MM.1S (cell line): ENCODE measurements around the gene SEMA4B.

Experiments
- DNase-seq: peaks from one replicate; pipeline ENCODE4 v3.0.0-alpha.2; 2015
- H2AFZ ChIP-seq: fragments of 300-600 bp; sonication (generic); 2 replicates; pipeline ENCODE4 v1.6.0; 2016; ENCODE audit warnings: antibody characterized with exemption, low read length
- H3F3A ChIP-seq: fragments of 300-600 bp; sonication (generic); 2 replicates; pipeline ENCODE4 v1.6.1; 2016; ENCODE audit warnings: mild to moderate bottlenecking, antibody characterized with exemption, low read length, moderate library complexity, mixed read lengths; ENCODE audit not compliant: insufficient read depth
- H3K27ac ChIP-seq: fragments of 300-600 bp; sonication (generic); 2 replicates; pipeline ENCODE4 v1.5.1; 2016; ENCODE audit warnings: mild to moderate bottlenecking, low read length
- H3K27me3 ChIP-seq: fragments of 300-600 bp; sonication (generic); replicated peaks from 2 replicates; pipeline ENCODE4 v1.6.0; 2016; ENCODE audit warnings: low read length; ENCODE audit not compliant: insufficient read depth
- H3K36me3 ChIP-seq: fragments of 300-600 bp; sonication (generic); replicated peaks from 2 replicates; pipeline ENCODE4 v1.6.1; 2016; ENCODE audit warnings: mild to moderate bottlenecking, low read length, mixed read lengths; ENCODE audit not compliant: insufficient read depth
- H3K4me1 ChIP-seq: fragments of 300-600 bp; sonication (generic); 2 replicates; pipeline ENCODE4 v1.6.1; 2016; ENCODE audit warnings: low read length, mixed read lengths
- H3K4me2 ChIP-seq: fragments of 300-600 bp; sonication (generic); 2 replicates; pipeline ENCODE4 v1.6.0; 2016; ENCODE audit warnings: low read depth, low read length
- H3K4me3 ChIP-seq: fragments of 300-600 bp; sonication (generic); 2 replicates; pipeline ENCODE4 v1.5.1; 2016; ENCODE audit warnings: low read length, mixed read lengths
- H3K79me2 ChIP-seq: fragments of 300-600 bp; sonication (generic); 2 replicates; pipeline ENCODE4 v1.6.1; 2016; ENCODE audit warnings: mixed run types, low read length, mixed read lengths
- H3K9ac ChIP-seq: fragments of 300-600 bp; sonication (generic); 2 replicates; pipeline ENCODE4 v1.6.1; 2016; ENCODE audit warnings: low read length, mixed read lengths
- H3K9me2 ChIP-seq: fragments of 300-600 bp; sonication (generic); replicated peaks from 2 replicates; pipeline ENCODE4 v1.6.1; 2016; ENCODE audit warnings: mild to moderate bottlenecking, low read length, mixed read lengths; ENCODE audit not compliant: insufficient read depth
- H3K9me3 ChIP-seq: fragments of 300-600 bp; sonication (generic); replicated peaks from 2 replicates; pipeline ENCODE4 v1.6.1; 2016; ENCODE audit warnings: mild to moderate bottlenecking, low read length, mixed read lengths; ENCODE audit not compliant: insufficient read depth
- H4K20me1 ChIP-seq: fragments of 300-600 bp; sonication (generic); 2 replicates; pipeline ENCODE4 v1.6.1; 2016; ENCODE audit warnings: mild to moderate bottlenecking, low read length, moderate library complexity, mixed read lengths; ENCODE audit not compliant: insufficient read depth
- EZH2 ChIP-seq: fragments of 300-600 bp; sonication (generic); optimal IDR thresholded peaks from 2 replicates; pipeline ENCODE3; 2017; ENCODE audit warnings: low read depth, mild to moderate bottlenecking, antibody characterized with exemption, low read length, mixed read lengths
- EZH2phosphoT487 ChIP-seq: fragments of 300-600 bp; sonication (generic); IDR thresholded peaks from 2 replicates; pipeline ENCODE4 v1.6.1; 2018; ENCODE audit warnings: antibody characterized with exemption, low read length
- TF ChIP-seq, protein P1 (sequence below): fragments of 300-600 bp; sonication (generic); IDR thresholded peaks from 2 replicates; pipeline ENCODE4 v1.5.1; 2016; ENCODE audit warnings: antibody characterized with exemption, low read length, mixed read lengths

SEMA4B gene

DNA sequence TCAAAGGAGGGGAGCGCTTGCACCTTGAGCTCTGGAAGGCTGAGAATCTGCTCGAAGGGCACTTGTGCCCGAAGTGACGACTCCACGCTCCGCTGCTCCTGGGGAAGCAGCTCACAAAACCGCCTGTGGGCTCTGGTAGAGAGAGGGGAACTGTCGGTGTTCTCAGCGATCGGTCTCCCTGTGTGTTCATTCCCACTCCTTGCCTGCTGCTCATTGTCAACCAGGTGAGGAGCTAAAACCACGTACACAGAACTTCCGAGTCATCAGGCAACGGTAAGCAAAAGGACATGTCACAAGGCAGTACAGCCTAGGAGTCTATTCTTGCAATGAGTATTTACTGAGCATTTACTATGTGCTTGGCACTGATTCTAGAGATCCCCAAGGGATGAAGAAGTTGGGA is 31.1 kb downstream of the SEMA4B start:
- no peak overlapping the region for H3K27ac ChIP-seq

DNA sequence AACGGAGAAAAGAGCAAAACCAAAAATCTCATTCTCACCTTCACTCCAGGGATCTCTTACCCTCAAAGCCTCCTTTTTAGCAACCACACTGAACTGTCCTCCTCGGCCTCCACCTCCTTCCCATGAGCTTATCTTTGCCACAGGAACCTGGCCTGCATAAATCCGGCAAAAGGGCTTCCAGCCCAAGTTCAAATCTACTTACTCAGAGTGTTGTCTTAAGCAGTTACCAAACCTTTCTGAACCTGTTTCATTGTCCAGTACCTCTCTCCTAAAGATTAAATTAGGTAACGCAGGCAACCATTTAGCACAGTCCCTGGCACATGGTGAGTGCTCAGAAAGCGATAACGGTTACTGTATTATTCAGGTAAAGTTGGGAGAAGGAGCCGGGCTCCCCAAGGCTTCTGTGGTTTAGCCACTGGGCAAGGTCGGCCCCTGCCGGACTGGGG is 31.8 kb downstream of the SEMA4B start:
- H3K9me2 ChIP-seq: no peaks in the 10 kb centered on the region
- H3F3A ChIP-seq: peaks cover 18% of the 10 kb centered on the region
- H3K27me3 ChIP-seq: no peaks in the 10 kb centered on the region
- H3K4me1 ChIP-seq: peaks cover 7% of the 10 kb centered on the region
- DNase-seq: no peak
- peaks cover 11% of the 10 kb centered on the region for H3K79me2 ChIP-seq
- no peak for TF ChIP-seq EZH2phosphoT487
- TF ChIP-seq, protein P1, sequence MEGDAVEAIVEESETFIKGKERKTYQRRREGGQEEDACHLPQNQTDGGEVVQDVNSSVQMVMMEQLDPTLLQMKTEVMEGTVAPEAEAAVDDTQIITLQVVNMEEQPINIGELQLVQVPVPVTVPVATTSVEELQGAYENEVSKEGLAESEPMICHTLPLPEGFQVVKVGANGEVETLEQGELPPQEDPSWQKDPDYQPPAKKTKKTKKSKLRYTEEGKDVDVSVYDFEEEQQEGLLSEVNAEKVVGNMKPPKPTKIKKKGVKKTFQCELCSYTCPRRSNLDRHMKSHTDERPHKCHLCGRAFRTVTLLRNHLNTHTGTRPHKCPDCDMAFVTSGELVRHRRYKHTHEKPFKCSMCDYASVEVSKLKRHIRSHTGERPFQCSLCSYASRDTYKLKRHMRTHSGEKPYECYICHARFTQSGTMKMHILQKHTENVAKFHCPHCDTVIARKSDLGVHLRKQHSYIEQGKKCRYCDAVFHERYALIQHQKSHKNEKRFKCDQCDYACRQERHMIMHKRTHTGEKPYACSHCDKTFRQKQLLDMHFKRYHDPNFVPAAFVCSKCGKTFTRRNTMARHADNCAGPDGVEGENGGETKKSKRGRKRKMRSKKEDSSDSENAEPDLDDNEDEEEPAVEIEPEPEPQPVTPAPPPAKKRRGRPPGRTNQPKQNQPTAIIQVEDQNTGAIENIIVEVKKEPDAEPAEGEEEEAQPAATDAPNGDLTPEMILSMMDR: peak; percentile 48
- peak overlapping the region; percentile 91 for H3K4me2 ChIP-seq
- peak overlapping the region; percentile 81 for H3K9ac ChIP-seq
- peak overlapping the region; percentile 91 for H2AFZ ChIP-seq
- H3K4me3 ChIP-seq: peak overlapping the region; percentile 93
- H3K9me3 ChIP-seq: no peaks in the 10 kb centered on the region
- no peaks in the 10 kb centered on the region for H4K20me1 ChIP-seq
- peaks cover 9% of the 10 kb centered on the region; the same call in 1 of the 2 replicates for H3K36me3 ChIP-seq
- H3K27ac ChIP-seq: peak overlapping the region; percentile 78; the same call in 1 of the 2 replicates

More for the DNA sequence above, 31.1 kb downstream of the SEMA4B start:
- Histone ChIP-seq H3K9me2 (no peaks in the 10 kb centered on the region), H3K9ac (peak overlapping the region; percentile 81; the same call in 1 of the 2 replicates), H3K79me2 (peaks cover 11% of the 10 kb centered on the region), H3K9me3 (no peaks in the 10 kb centered on the region), H3F3A (peaks cover 18% of the 10 kb centered on the region), H3K4me1 (peaks cover 7% of the 10 kb centered on the region), H4K20me1 (no peaks in the 10 kb centered on the region), H3K4me3 (peak overlapping the region; percentile 93), H3K36me3 (peaks cover 9% of the 10 kb centered on the region; the same call in 1 of the 2 replicates), H3K4me2 (peak overlapping the region; percentile 91), H2AFZ (no peak overlapping the region), H3K27me3 (no peaks in the 10 kb centered on the region)
- TF ChIP-seq EZH2phosphoT487 (no peak), EZH2 (no peak)
- TF ChIP-seq, protein P1: no peak
- DNase-seq: no peak

DNA sequence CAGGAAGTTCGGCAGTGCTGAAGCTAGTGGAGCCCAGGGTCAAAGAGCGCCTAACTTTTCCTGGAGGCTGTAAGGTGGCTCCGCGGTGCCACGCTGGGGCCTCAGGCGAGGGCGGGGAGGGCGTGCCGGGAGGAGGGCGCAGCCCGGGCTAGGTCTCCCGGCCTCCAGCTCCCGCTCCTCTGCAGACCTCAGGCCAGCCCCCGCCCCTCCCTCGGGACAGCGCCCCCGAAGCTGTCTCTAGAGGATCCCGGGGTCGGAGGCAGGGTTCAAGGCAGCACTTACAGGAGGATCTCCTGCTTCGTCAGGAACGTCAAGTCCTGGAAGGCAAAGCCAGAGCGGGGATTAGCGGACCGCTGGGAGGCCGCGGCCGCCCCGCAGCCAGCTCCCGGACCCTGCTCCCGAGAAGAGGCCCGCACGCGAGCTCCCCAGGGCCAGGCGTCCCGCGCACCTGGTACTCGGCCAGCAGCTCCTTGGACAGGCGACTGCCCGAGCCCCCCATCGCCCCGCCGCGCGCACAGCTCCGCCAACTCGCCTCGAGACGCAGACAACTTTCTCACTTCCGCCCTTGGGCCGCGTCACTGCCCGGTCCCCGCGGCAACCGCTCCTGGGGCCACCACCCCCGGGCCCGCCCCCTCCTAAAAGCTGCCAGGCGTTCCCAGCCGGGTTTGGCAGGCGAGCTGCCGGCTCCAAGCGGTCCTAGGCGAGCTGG is 32.4 kb downstream of the SEMA4B start, which contains the start of gene CIB1:
TSS of gene CIB1 (minus strand) at position 555 of the 709 bp plus-strand sequence. CDS start at position 499, 56 bp downstream.
- H3F3A ChIP-seq: peaks cover 18% of the 10 kb centered on the region
- DNase-seq: peak; percentile 98
- H3K9me2 ChIP-seq: no peaks in the 10 kb centered on the region
- peak within 1 kb of the TSS; percentile 78 for H3K27ac ChIP-seq
- peaks cover 7% of the 10 kb centered on the region; the same call in 1 of the 2 replicates for H3K36me3 ChIP-seq
- H3K4me1 ChIP-seq: peaks cover 7% of the 10 kb centered on the region
- H3K27me3 ChIP-seq: no peaks in the 10 kb centered on the region
- H2AFZ ChIP-seq: peak within 1 kb of the TSS; percentile 95
- peak within 1 kb of the TSS; percentile 93 for H3K4me3 ChIP-seq
- peak within 1 kb of the TSS; percentile 81 for H3K9ac ChIP-seq
- H3K4me2 ChIP-seq: peak within 1 kb of the TSS; percentile 91
- H3K9me3 ChIP-seq: no peaks in the 10 kb centered on the region
- TF ChIP-seq EZH2: no peak
- TF ChIP-seq EZH2phosphoT487: no peak
- TF ChIP-seq, protein P1: no peak
- H4K20me1 ChIP-seq: no peaks in the 10 kb centered on the region
- H3K79me2 ChIP-seq: peaks cover 11% of the 10 kb centered on the region
